ENCODE measurements around the gene GNAS-AS1.

Gene GNAS-AS1

GRCh38 chr20:58813369-58813768 is 37.3 kb downstream of the GNAS-AS1 start:
- TF ChIP-seq CTCF (IDR thresholded peaks at IDR 0.05; ENCODE audit: control insufficient read depth, insufficient read depth, low read depth, low read length, missing control alignments), result no peak
- no peak overlapping the region for H3K4me3 ChIP-seq (ENCODE audit: control insufficient read depth, low read depth, low read length)
- DNase-seq (ENCODE audit: low read depth), result no peak

DNA sequence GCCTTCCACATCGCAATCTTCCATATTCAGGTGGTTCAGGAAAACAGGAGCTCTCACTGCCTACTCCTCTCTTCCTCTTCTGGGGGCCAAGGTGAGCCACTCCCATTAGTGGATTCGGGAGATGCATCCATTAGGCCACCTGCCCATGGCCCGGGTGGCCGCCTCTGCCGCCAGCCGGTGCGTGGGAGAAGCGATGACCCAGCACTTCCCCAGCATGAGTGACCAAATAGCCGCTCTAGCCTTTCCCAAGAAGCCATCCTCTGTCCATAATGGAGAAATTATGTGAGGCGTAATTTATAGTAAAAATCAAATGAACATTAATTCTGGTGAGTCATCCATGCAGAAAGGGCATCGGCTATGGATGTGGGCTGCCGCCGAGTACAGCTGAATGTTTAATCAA is 39.4 kb downstream of the GNAS-AS1 start:
- no peak for TF ChIP-seq CTCF (IDR thresholded peaks at IDR 0.05; ENCODE audit: control insufficient read depth, insufficient read depth, low read depth, low read length, missing control alignments)
- no peak for DNase-seq (ENCODE audit: low read depth)
- no peak overlapping the region for H3K4me3 ChIP-seq (ENCODE audit: control insufficient read depth, low read depth, low read length)

DNA sequence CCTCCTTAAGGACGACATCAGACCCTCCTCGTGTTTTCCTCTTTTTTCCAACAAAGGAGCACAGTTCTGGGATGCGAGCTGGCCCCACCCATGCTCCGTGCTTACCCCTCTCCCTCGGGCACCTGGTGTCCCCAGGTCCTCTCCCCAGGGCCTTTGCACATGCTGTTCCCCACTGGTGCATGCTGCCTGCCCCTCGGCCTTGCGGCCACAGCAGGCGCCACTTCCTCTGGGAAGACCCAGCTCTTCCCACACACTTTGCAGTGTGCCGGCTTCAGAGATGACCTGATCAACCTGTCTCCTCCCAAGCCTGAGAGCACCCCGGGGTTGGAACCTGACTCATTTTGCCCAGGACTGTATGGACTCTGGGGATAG is 39.8 kb downstream of the GNAS-AS1 start:
- no peak overlapping the region for H3K4me3 ChIP-seq (ENCODE audit: control insufficient read depth, low read depth, low read length)
- no peak for TF ChIP-seq CTCF (IDR thresholded peaks at IDR 0.05; ENCODE audit: control insufficient read depth, insufficient read depth, low read depth, low read length, missing control alignments)
- no peak for DNase-seq (ENCODE audit: low read depth)

DNA sequence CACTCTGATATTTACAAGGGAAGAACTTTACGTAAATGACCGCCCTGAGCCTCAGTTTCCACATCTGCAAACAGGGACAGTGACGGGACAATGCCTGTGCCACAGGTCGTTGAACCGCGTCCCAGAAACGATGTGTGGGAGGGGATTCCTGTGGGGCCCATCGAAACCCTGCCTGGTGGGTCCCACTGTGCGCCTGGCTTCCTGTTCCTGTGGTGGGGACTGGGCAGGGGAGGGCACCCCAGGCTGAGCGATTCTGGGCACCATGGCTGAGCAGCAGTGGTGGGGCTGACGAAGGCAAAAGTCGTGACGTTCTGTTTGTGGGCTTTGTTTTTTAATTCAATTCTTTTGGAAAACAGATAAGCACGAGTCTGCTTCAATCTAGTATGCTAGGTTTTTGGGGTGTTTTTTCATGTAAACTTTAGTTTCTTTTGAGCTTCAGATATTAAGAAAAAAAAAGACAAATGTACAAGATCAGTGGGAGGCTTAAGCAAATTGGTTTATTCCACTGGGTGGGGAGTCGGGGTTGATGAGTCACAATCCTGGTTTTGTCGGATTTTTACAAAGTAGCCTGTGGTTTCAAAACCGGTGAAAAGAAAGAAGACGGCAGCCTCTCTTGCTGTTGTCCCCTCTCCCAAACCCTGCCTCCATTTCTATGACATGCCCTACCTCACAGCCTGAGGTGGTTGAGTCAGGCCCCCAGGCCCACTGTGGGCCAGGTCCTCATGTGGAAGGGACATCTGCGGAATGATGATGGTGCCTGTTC is 40.4 kb downstream of the GNAS-AS1 start:
- DNase-seq (ENCODE audit: low read depth), result no peak
- H3K4me3 ChIP-seq (ENCODE audit: control insufficient read depth, low read depth, low read length), result no peak overlapping the region
- TF ChIP-seq CTCF (IDR thresholded peaks at IDR 0.05; ENCODE audit: control insufficient read depth, insufficient read depth, low read depth, low read length, missing control alignments), result no peak

DNA sequence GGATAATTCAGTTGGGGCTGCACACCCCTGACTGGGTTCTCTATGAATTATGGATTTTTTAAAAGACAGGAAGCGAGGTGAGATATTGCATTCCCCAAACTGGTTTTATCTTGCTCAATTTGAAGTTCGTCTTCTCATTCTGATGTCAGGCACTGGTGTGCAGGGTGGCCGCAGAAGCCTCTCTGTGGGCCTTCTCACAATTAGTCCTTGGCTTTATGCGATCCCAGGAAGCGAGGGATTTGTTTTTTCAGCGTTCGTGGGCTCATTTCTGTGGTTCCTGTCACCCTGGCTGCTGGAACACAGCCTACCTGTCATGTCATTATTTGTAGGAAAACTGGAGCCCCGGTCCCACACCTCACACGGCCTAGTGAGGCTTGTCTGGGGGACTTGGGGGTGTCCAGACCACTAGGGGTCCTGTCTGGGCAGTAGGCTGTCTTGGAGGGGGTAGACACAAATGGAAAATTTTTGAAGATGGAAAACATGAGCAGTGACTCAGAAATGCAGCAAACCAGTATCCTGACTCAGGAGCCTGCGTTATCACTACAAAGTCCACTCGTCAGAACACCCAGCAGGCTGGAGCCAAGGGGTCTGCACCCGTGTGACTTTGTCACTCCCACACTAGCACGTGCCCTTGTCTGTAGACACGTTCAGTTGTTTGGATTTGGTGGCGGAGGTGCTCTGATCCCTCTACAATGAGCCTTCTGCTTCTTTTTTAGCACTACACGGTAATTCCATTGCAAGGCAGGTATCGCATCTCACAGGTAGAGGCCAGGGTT is 42.2 kb downstream of the GNAS-AS1 start:
- DNase-seq (ENCODE audit: low read depth), result no peak
- H3K4me3 ChIP-seq (ENCODE audit: control insufficient read depth, low read depth, low read length), result no peak overlapping the region
- no peak for TF ChIP-seq CTCF (IDR thresholded peaks at IDR 0.05; ENCODE audit: control insufficient read depth, insufficient read depth, low read depth, low read length, missing control alignments)

DNA sequence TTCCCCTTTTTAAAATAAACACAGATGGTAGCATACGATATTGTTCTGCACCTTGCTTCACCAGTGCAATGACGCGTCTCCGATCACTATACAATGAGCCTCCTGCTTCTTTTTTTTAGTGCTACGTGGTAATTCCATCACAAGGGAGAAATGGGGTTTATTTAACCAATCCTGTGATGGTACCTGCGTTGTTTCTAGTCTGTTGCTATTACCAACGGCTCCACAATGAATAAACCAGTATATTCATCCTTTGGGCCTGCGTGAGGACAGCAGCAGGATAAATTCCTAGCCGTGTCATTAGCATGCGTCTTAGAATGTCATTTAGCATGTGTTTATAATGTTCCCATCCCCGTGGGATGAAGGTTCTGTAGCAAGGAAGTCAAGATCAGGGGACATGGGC is 42.9 kb downstream of the GNAS-AS1 start:
- no peak for TF ChIP-seq CTCF (IDR thresholded peaks at IDR 0.05; ENCODE audit: control insufficient read depth, insufficient read depth, low read depth, low read length, missing control alignments)
- H3K4me3 ChIP-seq (ENCODE audit: control insufficient read depth, low read depth, low read length), result no peak overlapping the region
- DNase-seq (ENCODE audit: low read depth), result no peak
